ENCODE results near the gene GTF3C5.

The GTF3C5 gene

DNA sequence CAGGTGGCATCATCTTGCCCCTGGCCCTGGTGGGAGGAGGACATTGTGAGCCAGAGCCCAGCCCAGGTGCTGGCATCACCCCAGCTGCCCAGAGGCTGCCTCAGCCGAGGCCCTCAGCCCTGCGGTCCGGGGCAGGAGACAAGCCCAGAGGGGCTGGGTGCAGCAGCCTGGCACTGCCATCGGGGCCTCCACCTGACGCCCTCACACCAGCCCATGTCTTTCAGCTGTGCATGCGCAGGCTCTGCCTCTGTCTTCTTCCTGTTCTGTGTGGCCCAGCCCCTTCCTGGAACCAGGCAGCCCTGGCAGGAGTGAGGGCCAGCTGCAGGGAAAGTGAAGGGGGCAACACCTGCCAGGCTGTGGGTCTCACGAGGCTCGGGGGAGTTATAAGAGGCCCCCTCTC lies 26.2 kb downstream of the GTF3C5 start:
- intact Hi-C loops (cut with DNase I; ENCODE audit: low total_unique reads): no loop called here
- Histone ChIP-seq H3K9me3 (no peaks in the 10 kb centered on the region), H3K27ac (no peak overlapping the region), H3K36me3 (peaks cover 50 to 68% (median 65%) of the 10 kb centered on the region in 3 donors), H3K4me3 (no peak overlapping the region), H3K27me3 (no peaks in the 10 kb centered on the region), H3K4me1 (peaks cover 0 to 25% (median 11%) of the 10 kb centered on the region in 4 donors)
- no peak for DNase-seq
- no peak for TF ChIP-seq CTCF (IDR thresholded peaks at IDR 0.05)

DNA sequence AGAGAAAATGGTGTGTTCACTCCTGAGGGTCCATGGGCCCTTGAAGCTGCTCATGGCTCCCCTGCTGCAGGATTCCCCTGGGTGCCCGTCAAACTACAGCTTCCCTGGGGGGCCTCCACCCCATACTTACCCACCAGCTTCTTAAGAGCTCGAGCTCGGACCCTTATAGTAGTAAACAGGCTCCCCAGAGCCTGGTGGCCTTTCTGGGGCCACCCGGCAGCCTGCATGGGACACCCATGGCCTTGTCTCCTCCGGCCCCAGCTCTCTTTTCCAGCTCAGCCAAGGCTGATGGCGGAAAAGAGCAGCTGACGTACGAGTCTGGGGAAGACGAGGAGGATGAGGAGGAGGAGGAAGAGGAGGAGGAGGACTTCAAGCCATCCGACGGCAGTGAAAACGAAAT lies 26.8 kb downstream of the GTF3C5 start:
- no peaks in the 10 kb centered on the region for H3K9me3 ChIP-seq
- peaks cover 0 to 25% (median 11%) of the 10 kb centered on the region in 4 donors for H3K4me1 ChIP-seq
- no peak overlapping the region for H3K4me3 ChIP-seq
- no peak for DNase-seq
- H3K36me3 ChIP-seq: peaks cover 47 to 62% (median 60%) of the 10 kb centered on the region in 3 donors
- no peaks in the 10 kb centered on the region for H3K27me3 ChIP-seq
- H3K27ac ChIP-seq: no peak overlapping the region
- no peak for TF ChIP-seq CTCF (IDR thresholded peaks at IDR 0.05)
- intact Hi-C loops (cut with DNase I; ENCODE audit: low total_unique reads): no loop called here

- no peak for TF ChIP-seq CTCF (IDR thresholded peaks at IDR 0.05)
- H3K27me3 ChIP-seq: no peaks in the 10 kb centered on the region
- peaks cover 42 to 57% (median 55%) of the 10 kb centered on the region in 3 donors for H3K36me3 ChIP-seq
- H3K27ac ChIP-seq: no peak overlapping the region
- no peak overlapping the region for H3K4me3 ChIP-seq
- H3K9me3 ChIP-seq: no peaks in the 10 kb centered on the region
- DNase-seq: no peak
- intact Hi-C loops (cut with DNase I; ENCODE audit: low total_unique reads): no loop called here
- peaks cover 0 to 25% (median 11%) of the 10 kb centered on the region in 4 donors for H3K4me1 ChIP-seq
These were observed 27.3 kb downstream of the GTF3C5 start for GRCh38 chr9:133058071-133058470.

GRCh38 chr9:133058550-133059320 lies 27.9 kb downstream of the GTF3C5 start:
- TF ChIP-seq CTCF (IDR thresholded peaks at IDR 0.05): no peak
- no peak for DNase-seq
- Histone ChIP-seq H3K4me3 (no peak overlapping the region), H3K9me3 (no peaks in the 10 kb centered on the region), H3K27ac (no peak overlapping the region), H3K27me3 (no peaks in the 10 kb centered on the region), H3K36me3 (peaks cover 36 to 51% (median 48%) of the 10 kb centered on the region in 3 donors), H3K4me1 (peaks cover 0 to 25% (median 11%) of the 10 kb centered on the region in 4 donors)
- intact Hi-C loops (cut with DNase I; ENCODE audit: low total_unique reads): no loop called here

- DNase-seq: no peak
- Histone ChIP-seq H3K4me3 (no peak overlapping the region), H3K9me3 (no peaks in the 10 kb centered on the region), H3K27me3 (no peaks in the 10 kb centered on the region), H3K27ac (no peak overlapping the region), H3K4me1 (peaks cover 0 to 22% (median 7%) of the 10 kb centered on the region in 4 donors), H3K36me3 (peaks cover 28 to 47% (median 44%) of the 10 kb centered on the region in 3 donors)
- no peak for TF ChIP-seq CTCF (IDR thresholded peaks at IDR 0.05)
- intact Hi-C loops (cut with DNase I; ENCODE audit: low total_unique reads): no loop called here
These were observed 28.8 kb downstream of the GTF3C5 start for GRCh38 chr9:133059623-133060022.

Measured in tibial artery (tissue), 4 donors.